Measurements from ENCODE around the gene CECR2.

Gene CECR2

DNA sequence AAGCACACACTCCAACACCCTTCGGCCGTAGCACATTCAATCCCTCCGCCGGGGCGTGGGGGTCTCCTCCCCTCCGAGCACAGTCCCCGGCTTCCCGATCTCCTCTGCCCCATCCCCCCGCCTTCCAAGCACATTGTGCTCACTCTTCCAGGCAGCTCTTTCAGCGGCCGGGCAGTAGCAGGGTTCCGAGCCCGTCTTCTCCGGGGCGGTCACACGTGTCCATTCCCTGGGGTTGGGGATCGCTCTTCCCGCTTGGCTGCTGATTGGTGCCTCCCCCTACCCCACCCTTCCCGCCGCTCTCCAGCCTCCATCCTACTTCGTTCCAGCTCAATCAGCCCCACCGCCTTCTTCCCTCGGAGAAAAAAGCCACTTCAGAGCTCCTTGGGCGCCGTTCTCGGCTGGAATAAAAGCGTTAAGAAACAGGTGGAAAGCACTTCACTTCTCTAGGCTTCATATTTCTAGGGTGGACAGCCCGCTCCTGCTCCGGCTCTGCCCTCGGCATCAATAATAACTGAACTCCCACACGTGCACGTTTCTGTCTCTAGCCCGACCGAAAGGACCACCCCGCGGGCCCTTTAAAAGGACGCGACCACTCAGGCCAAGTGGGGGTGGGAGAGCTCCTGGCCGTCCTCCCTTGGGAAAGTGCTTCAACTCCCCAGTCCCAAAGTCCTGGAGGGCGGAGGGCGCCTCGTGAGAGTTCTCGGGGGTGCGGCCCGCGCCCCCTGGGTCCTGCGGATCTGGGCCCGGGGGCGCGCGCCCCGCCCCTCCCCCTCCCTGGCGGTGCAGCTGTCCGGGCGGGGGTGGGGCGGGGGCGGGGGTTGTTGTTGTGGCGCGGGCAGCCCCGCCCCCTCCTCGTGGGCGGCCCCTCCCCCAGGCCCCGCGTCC is 464 bp upstream of the CECR2 start:
- H2BK5ac ChIP-seq (ENCODE audit: low read depth, low read length, poor library complexity) = peak overlapping the region; percentile 90
- no peak overlapping the region for H2AK5ac ChIP-seq (ENCODE audit: low read length)
- peak overlapping the region; percentile 88 for H3K9ac ChIP-seq (ENCODE audit: low read length)
- peak overlapping the region; percentile 52 for H3K4ac ChIP-seq (ENCODE audit: low read depth, low read length)
- H4K12ac ChIP-seq (ENCODE audit: low read depth, low read length) = no peak overlapping the region
- H2AFZ ChIP-seq (ENCODE audit: insufficient read depth, low read length, poor library complexity) = peak overlapping the region; percentile 96
- H3K18ac ChIP-seq (ENCODE audit: low read length) = peak overlapping the region; percentile 88
- no peak overlapping the region for H3K14ac ChIP-seq (ENCODE audit: low read length)
- peak overlapping the region; percentile 95 for H3K4me2 ChIP-seq (ENCODE audit: low read length)
- no CpG with 5 or more reads among the region's 64 CpGs for WGBS (ENCODE audit: extremely low coverage, insufficient coverage, insufficient read length)
- peaks cover 2 to 7% of the 10 kb centered on the region in 2 experiments for H3K4me1 ChIP-seq (ENCODE audit: control insufficient read depth in 1 of 2, insufficient read depth in 2 of 2, low read length in 2 of 2)
- H3K4me3 ChIP-seq (ENCODE audit: low read depth, low read length) = peak overlapping the region; percentile 89
- H3K79me2 ChIP-seq (ENCODE audit: control insufficient read depth, insufficient read depth, low read length, poor library complexity) = peaks cover 8% of the 10 kb centered on the region
- H4K91ac ChIP-seq (ENCODE audit: low read depth, low read length) = peak overlapping the region; percentile 89
- no peaks in the 10 kb centered on the region for H3K9me3 ChIP-seq (ENCODE audit: insufficient read depth, low read depth, low read length)
- peak overlapping the region; percentile 79 for H3K27ac ChIP-seq (ENCODE audit: low read depth, low read length)
- H3K79me1 ChIP-seq (ENCODE audit: low read length) = peaks cover 8% of the 10 kb centered on the region
- peak in 1 of 2 donors; percentile 27 for DNase-seq
- peak overlapping the region; percentile 85 for H2BK120ac ChIP-seq (ENCODE audit: insufficient read depth, low read length, poor library complexity)
- no peaks in the 10 kb centered on the region for H3K27me3 ChIP-seq (ENCODE audit: insufficient read depth, low read length)
- no peaks in the 10 kb centered on the region for H3K36me3 ChIP-seq (ENCODE audit: control insufficient read depth in 1 of 2, insufficient read depth in 2 of 2, low read length in 2 of 2)
- H3K23ac ChIP-seq (ENCODE audit: low read length) = no peak overlapping the region
- H4K8ac ChIP-seq (ENCODE audit: low read depth, low read length) = peak overlapping the region; percentile 76
- peak overlapping the region; percentile 67 for H2BK12ac ChIP-seq (ENCODE audit: low read length)

DNA sequence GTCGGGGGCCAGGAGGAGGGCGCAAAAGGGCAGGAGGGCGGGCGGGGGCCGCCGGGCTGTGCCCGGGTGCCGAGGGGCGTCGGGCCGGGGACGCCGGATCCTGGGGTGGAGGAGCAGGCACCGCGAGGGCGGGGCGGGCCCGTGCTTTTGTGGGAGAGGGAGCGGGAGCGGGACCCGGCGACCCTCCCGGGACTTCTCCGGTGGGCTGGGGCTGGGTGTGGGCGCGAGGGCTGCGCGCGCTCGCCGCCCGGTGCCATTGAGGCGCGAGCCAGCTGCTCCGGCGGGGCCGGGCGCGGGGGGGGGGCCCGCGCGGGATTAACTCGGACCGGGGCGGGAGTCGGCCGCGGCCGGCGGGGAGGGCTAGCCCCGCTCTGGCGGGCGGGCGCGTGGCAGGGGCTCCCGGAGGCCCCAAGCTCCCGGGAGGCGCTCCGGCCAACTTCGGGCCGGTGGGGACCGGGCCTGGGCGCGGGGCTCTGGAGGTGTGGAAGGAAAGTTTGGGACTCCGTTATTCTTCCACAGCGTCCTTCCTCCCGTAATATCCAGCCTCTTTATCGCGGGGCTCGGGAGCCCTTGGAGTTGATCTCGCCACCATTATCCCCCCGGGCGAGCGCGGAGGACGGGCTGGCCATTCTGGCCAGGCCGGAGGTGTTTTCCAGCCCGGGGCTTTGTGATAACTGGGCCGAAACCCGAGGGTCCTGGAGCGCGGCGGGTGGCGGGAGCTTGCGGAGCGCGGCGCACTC is 936 bp downstream of the CECR2 start:
- H3K4me3 ChIP-seq (ENCODE audit: low read depth, low read length) = peak overlapping the region; percentile 89
- WGBS (ENCODE audit: extremely low coverage, insufficient coverage, insufficient read length) = no CpG with 5 or more reads among the region's 88 CpGs

DNA sequence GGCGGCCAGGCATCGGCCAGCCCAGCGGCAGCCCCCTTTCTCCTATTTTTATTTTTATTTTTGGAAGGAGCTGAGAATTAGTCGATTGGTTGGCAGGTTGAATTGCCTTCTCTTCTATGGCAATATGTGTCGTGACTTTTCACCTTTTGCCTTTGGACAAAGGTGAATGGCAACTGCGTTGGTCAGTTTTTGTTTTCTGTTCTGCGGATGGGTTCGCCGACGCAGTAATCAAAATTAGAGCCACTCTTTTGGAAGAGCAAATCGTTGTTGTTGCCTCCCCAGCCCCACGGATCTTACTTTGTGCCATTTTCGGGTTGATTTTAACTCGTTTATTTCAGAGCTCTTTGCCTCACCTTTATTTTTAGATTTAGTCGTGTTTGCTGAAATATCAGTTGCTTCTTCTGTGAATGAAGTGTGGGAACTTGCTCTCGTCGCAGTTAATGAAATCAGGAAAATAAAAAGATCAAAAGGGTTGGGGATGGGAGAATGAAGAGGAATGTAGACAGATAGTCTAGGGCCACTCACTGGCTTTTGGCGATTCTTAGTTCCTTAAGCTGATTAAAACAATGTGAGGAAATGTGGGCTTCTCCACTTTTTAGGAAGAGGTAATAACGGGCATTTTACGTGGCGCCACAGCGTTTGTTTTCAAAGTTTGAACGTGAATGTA is 1.6 kb downstream of the CECR2 start:
- no peak overlapping the region for H3K18ac ChIP-seq (ENCODE audit: low read length)
- WGBS (ENCODE audit: extremely low coverage, insufficient coverage, insufficient read length) = no CpG with 5 or more reads among the region's 23 CpGs
- no peak for DNase-seq

More for the DNA sequence above, 936 bp downstream of the CECR2 start:
- DNase-seq = peak in 1 of 2 donors; percentile 32
- Histone ChIP-seq H3K23ac (ENCODE audit: low read length) (no peak overlapping the region), H3K27me3 (ENCODE audit: insufficient read depth, low read length) (no peaks in the 10 kb centered on the region), H3K18ac (ENCODE audit: low read length) (peak overlapping the region; percentile 83), H3K36me3 (ENCODE audit: control insufficient read depth in 1 of 2, insufficient read depth in 2 of 2, low read length in 2 of 2) (no peaks in the 10 kb centered on the region), H2AFZ (ENCODE audit: insufficient read depth, low read length, poor library complexity) (peak overlapping the region; percentile 90), H2BK5ac (ENCODE audit: low read depth, low read length, poor library complexity) (peak overlapping the region; percentile 69), H3K9me3 (ENCODE audit: insufficient read depth, low read depth, low read length) (no peaks in the 10 kb centered on the region), H4K8ac (ENCODE audit: low read depth, low read length) (peak overlapping the region; percentile 82), H2AK5ac (ENCODE audit: low read length) (no peak overlapping the region), H3K79me1 (ENCODE audit: low read length) (peaks cover 8% of the 10 kb centered on the region), H3K9ac (ENCODE audit: low read length) (peak overlapping the region; percentile 79), H3K27ac (ENCODE audit: low read depth, low read length) (peak overlapping the region; percentile 69), H4K91ac (ENCODE audit: low read depth, low read length) (peak overlapping the region; percentile 61), H2BK120ac (ENCODE audit: insufficient read depth, low read length, poor library complexity) (peak overlapping the region; percentile 74), H3K4me2 (ENCODE audit: low read length) (peak overlapping the region; percentile 96), H2BK12ac (ENCODE audit: low read length) (peak overlapping the region; percentile 24), H4K12ac (ENCODE audit: low read depth, low read length) (peak overlapping the region; percentile 64), H3K4ac (ENCODE audit: low read depth, low read length) (peak overlapping the region; percentile 80), H3K79me2 (ENCODE audit: control insufficient read depth, insufficient read depth, low read length, poor library complexity) (peaks cover 8% of the 10 kb centered on the region), H3K14ac (ENCODE audit: low read length) (peak overlapping the region; percentile 70), H3K4me1 (ENCODE audit: control insufficient read depth in 1 of 2, insufficient read depth in 2 of 2, low read length in 2 of 2) (peaks cover 2 to 7% of the 10 kb centered on the region in 2 experiments)

DNA sequence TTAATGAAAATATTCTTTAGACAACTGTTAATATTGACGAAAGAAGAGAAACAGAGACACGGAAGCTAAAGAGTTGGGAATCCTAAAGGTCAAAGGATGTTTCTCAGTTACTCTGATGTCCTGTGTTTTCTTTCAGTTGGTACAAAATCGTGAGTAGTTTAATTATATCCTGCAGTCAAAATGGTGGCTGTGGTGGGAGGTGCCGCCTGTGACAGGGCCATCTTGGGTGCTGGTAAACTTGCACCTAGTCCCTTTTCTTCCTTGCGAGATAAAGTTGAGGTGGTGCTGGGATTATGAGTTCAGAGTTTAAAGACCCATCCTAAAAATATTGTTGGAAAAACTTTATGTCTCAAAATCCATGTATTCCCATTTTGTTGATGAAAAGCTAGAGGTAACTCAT is 2.2 kb downstream of the CECR2 start:
- Histone ChIP-seq H2BK5ac (ENCODE audit: low read depth, low read length, poor library complexity) (no peak overlapping the region), H3K9ac (ENCODE audit: low read length) (no peak overlapping the region), H3K18ac (ENCODE audit: low read length) (no peak overlapping the region), H3K79me1 (ENCODE audit: low read length) (peaks cover 8% of the 10 kb centered on the region), H4K8ac (ENCODE audit: low read depth, low read length) (no peak overlapping the region), H4K12ac (ENCODE audit: low read depth, low read length) (no peak overlapping the region), H2AK5ac (ENCODE audit: low read length) (no peak overlapping the region), H3K14ac (ENCODE audit: low read length) (no peak overlapping the region), H3K4me1 (ENCODE audit: control insufficient read depth in 1 of 2, insufficient read depth in 2 of 2, low read length in 2 of 2) (peaks cover 2 to 7% of the 10 kb centered on the region in 2 experiments), H3K4me3 (ENCODE audit: low read depth, low read length) (no peak overlapping the region), H3K27me3 (ENCODE audit: insufficient read depth, low read length) (no peaks in the 10 kb centered on the region), H2BK120ac (ENCODE audit: insufficient read depth, low read length, poor library complexity) (no peak overlapping the region), H3K4ac (ENCODE audit: low read depth, low read length) (no peak overlapping the region), H3K23ac (ENCODE audit: low read length) (no peak overlapping the region), H3K36me3 (ENCODE audit: control insufficient read depth in 1 of 2, insufficient read depth in 2 of 2, low read length in 2 of 2) (no peaks in the 10 kb centered on the region), H3K27ac (ENCODE audit: low read depth, low read length) (no peak overlapping the region), H3K79me2 (ENCODE audit: control insufficient read depth, insufficient read depth, low read length, poor library complexity) (peaks cover 8% of the 10 kb centered on the region), H2AFZ (ENCODE audit: insufficient read depth, low read length, poor library complexity) (no peak overlapping the region), H3K4me2 (ENCODE audit: low read length) (peak overlapping the region; percentile 96), H4K91ac (ENCODE audit: low read depth, low read length) (no peak overlapping the region), H3K9me3 (ENCODE audit: insufficient read depth, low read depth, low read length) (no peaks in the 10 kb centered on the region), H2BK12ac (ENCODE audit: low read length) (no peak overlapping the region)
- no peak for DNase-seq
- WGBS (ENCODE audit: extremely low coverage, insufficient coverage, insufficient read length) = no CpG with 5 or more reads among the region's 5 CpGs

More for the DNA sequence above, 1.6 kb downstream of the CECR2 start:
- peak overlapping the region; percentile 89 for H3K4me3 ChIP-seq (ENCODE audit: low read depth, low read length)
- H3K79me1 ChIP-seq (ENCODE audit: low read length) = peaks cover 8% of the 10 kb centered on the region
- H2BK12ac ChIP-seq (ENCODE audit: low read length) = no peak overlapping the region
- no peaks in the 10 kb centered on the region for H3K27me3 ChIP-seq (ENCODE audit: insufficient read depth, low read length)
- H3K9ac ChIP-seq (ENCODE audit: low read length) = peak overlapping the region; percentile 79
- no peak overlapping the region for H3K27ac ChIP-seq (ENCODE audit: low read depth, low read length)
- no peak overlapping the region for H3K4ac ChIP-seq (ENCODE audit: low read depth, low read length)
- peaks cover 2 to 7% of the 10 kb centered on the region in 2 experiments for H3K4me1 ChIP-seq (ENCODE audit: control insufficient read depth in 1 of 2, insufficient read depth in 2 of 2, low read length in 2 of 2)
- no peaks in the 10 kb centered on the region for H3K36me3 ChIP-seq (ENCODE audit: control insufficient read depth in 1 of 2, insufficient read depth in 2 of 2, low read length in 2 of 2)
- no peak overlapping the region for H3K23ac ChIP-seq (ENCODE audit: low read length)
- H3K79me2 ChIP-seq (ENCODE audit: control insufficient read depth, insufficient read depth, low read length, poor library complexity) = peaks cover 8% of the 10 kb centered on the region
- no peak overlapping the region for H2AK5ac ChIP-seq (ENCODE audit: low read length)
- no peak overlapping the region for H3K14ac ChIP-seq (ENCODE audit: low read length)
- H2BK5ac ChIP-seq (ENCODE audit: low read depth, low read length, poor library complexity) = no peak overlapping the region
- no peaks in the 10 kb centered on the region for H3K9me3 ChIP-seq (ENCODE audit: insufficient read depth, low read depth, low read length)
- H2AFZ ChIP-seq (ENCODE audit: insufficient read depth, low read length, poor library complexity) = peak overlapping the region; percentile 90
- no peak overlapping the region for H2BK120ac ChIP-seq (ENCODE audit: insufficient read depth, low read length, poor library complexity)
- no peak overlapping the region for H4K12ac ChIP-seq (ENCODE audit: low read depth, low read length)
- peak overlapping the region; percentile 11 for H4K91ac ChIP-seq (ENCODE audit: low read depth, low read length)
- H4K8ac ChIP-seq (ENCODE audit: low read depth, low read length) = no peak overlapping the region
- H3K4me2 ChIP-seq (ENCODE audit: low read length) = peak overlapping the region; percentile 96
